NCI-H345 (cell line): ENCODE results near the gene MTERF4.

Experiments
- DNase-seq: peaks from one replicate; lab custom pipeline; 2025; lab: John Stamatoyannopoulos, UW

MTERF4 gene

DNA sequence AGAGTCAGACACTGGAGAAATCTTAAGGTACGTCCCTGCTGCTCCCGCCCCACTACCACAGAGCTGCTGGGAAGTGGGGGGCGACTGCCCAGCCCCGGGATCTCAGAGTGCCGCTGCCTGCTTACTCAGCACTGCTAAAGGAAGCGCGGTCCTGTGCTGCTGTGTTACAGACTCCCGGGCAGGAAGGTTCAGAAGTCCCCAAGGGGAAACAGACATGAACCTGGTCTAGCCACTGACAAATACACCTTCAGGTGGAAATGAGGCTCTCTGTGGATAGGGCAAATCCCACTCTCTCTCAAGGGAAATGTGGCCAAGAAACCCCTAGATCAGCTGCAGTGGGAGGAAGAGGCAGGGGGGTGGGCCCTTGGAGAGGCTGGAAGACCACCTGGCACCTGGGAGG, 13.7 kb downstream of the MTERF4 start:
- DNase-seq = no peak

DNA sequence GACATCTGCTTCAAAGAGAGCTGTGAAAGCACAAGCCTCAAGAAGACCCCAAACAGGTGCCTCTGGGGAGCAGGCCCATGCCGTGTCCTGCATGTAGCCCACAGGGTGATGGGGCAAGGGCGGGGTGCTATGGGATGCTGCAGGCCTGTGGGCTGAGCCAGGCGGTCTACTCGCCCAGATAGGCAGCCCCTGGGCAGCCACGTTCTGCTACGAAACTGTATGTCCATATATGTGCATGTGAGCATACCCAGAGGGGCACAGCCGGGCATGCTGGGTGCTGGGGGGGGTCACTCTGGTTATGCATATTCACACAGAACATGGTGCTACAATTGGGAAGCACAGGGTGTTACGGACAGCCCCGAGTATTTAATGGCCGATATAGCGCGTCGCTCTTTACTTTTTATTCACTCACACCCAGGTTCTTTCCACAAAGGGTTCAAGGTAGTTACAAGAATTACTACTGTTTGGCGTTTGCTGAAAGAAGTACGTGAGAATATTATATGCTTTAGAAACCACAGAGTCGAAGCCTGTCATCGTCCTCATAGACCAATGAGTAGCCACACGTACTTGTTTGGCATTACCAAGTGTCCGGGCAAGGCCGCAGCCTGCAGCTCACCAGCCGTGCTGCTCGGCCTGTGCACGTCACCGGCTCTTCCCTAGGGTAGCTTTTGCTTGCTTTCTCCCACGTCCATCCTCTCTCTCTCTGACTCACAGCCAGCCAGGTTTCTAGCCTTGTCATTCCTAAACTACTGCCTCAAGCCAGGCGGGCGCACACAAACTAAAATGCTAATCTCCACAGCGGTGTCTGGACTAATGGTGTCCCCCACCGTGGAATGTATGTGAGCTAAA, 14.4 kb downstream of the MTERF4 start:
- DNase-seq = no peak

DNA sequence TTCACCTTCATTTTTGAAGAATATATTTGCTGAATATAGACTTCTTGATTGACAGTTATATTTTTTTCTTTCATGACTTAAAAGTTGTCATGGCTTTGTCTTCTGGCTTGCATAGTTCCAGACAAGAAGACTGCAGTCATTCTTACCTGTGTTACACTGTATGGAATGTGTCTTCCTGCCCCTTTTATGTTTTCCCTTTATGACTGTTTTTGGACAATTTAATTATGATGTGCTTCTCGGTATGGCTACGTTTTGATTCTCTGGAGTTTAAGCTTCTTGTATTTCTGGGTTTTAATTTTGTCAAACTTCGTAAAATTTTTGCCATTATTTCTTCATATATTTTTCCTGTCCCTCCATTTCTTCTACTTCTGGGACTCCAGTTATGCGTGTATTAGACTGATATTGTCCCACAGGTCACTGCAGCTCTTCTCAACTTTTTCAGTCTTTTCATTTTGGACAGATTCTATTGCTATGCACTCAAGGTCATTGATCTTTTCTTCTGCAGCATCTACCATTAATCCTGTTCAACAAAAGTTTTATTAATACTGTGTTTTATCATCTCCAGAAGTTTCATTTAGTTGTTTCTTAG, 17.1 kb downstream of the MTERF4 start:
- no peak for DNase-seq

DNA sequence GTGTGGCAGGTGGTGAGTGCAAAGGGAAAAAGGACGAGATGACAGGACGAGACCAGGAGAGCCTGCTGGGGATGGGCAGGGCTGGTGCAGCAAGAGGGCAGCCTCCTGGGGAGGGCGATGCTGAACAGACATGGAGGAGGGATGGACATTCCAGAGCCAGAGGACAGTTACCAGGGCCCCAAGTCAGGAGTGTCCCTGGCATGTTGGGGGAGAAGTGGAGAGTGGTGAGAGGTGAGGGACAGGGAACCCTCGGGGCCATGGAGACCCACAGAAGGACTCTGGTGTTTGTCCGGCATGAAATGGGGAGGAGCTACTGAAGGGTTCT, 19.0 kb downstream of the MTERF4 start:
- no peak for DNase-seq

DNA sequence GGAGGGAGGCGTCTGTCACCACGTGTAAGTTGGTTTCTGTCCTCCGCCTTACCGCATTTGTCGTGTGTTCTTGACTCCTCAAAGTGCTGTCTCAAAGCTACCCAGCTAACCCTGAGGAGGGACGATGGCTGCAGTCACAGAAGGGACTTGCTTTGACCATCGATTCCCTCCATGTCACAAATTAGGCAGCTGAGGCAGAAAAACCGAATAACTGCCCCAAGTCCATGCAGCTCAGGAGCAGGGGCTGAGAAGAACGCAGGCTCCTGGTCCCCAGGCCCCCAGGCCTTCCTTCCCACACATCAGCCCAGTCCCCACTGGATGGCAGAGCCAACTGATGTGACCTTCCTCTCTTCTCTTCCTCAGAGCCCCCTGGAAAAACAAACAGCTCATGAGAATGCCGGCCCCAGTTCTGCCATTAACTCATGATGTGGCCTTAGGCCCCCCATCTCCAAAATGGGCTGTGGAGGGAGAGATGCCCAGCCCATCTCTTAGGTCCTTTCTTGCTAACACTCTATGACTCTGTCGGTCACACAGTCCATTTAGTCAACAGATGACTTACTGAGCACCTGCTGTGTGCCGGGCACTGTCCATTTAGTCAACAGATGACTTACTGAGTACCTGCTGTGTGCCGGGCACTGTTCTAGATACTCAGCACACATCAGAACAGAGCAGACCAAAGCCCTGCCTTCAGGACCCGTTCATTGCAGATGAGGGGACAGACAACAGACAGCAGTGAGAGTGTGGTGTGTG, 19.6 kb downstream of the MTERF4 start:
- DNase-seq = no peak

DNA sequence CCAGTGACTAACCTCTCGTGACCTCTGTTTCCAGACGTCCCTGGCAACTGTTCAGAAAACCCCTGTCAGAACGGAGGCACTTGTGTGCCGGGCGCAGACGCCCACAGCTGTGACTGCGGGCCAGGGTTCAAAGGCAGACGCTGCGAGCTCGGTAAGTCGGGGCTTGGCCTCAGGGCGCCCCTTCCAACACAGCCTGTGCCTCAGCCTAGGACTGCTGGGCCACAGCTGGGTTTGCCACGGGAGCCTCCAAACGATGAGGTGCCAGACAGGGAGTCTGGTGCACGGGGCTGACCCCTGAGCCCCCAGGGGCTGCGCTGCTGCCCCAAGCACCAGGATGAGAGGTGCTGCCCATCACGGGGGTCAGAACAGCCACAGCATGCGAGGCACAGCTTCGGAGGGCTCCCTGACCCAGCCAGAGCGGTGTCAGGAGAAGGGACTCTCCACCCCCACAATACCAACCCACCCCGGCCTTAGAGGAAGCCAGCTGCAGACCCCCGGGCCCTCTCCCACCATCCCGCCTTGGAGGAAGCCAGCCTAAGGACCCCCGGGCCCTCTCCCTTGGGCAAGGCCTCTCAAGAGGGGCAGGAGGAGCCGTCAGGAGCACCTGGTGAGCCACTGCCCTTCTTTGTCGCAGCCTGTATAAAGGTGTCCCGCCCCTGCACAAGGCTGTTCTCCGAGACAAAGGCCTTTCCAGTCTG, 20.3 kb downstream of the MTERF4 start:
- DNase-seq = no peak

DNA sequence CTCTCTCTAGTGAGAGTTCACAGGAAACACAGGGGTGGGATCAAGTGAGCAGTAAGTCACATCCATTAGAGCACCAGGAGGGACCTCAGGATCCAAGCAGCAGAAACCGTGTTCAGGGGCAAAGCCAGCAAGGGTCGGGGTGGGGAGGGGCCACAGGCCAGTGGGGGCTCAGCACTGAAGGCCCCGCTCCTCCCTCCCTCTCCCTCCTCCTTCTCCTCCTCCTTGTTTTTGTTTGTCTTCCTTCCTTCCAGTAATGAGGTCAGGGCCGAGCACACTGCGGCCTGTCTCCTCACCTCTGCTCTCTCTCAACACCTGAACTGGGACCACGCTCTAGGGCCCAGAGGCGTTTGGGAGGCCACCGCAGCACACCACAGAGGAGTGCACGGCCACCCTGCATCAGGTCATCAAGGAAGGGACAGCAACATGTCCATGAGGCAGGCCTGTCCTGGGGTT, 20.9 kb downstream of the MTERF4 start:
- DNase-seq = no peak

DNA sequence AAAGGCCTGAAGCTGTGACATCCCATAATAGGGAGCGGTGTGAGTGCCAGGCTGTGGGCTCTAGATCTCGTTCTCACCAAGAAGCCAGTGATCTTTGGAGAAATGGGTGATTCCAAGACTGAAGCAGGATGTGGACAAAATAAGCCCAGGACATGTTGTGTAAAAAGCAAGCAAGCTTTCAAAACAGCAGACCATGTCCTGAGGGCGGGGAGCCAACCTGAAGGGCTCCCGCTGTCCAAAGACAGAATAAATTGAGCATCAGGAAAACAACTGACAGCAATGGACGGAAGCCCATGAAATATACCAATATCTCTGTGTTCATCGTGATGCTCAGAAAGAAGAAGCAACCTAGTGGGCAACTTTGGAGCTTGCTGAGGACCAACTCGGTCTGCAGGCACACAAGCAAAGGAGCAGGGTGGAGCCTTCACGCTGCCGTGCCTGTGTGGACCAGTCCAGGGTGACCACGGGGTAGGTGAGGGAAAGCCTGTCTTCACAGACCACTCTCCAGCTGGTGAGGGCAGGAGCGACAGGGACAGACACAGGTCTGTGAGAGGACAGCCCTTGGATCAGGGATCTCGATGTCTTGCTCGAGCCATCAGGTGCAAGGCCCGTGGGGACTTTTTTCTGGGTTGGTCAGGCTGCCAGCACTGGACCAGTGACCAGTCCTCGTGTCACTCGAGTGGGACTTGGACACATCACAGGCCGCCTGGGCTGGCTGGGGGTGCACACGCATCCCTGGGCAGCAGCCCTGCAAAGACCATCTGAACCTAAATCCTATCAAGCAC, 21.5 kb downstream of the MTERF4 start:
- no peak for DNase-seq

DNA sequence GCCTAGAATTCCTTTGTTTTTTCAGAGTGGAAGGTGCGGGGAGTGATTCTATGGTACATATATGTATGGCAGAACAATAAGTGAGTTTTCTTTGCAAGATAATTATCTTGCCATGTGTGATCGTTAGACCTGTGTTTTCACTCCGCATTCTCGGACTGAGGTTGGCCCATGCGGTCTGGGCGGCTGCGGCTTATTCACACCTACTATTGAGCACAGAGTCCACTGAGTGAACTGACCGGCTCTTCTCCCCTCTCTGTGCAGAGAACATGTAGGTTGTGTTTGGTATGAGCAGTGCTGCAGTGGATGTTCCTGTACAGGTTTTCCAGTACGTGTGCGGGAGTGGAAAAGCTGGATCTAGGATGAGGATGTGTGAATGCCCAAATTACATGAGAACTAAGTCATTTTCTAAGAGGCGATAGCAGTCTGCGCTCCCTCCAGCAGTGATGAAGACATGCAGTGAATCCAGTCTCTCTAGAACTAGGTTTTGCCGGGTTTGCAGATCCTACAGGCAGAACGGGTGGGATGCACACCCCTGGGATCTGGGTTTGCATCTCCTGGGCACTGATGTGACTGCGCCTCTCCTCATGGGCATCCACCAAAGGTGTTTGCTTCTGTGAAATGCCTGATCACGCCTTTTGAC, 27.1 kb downstream of the MTERF4 start:
- no peak for DNase-seq

DNA sequence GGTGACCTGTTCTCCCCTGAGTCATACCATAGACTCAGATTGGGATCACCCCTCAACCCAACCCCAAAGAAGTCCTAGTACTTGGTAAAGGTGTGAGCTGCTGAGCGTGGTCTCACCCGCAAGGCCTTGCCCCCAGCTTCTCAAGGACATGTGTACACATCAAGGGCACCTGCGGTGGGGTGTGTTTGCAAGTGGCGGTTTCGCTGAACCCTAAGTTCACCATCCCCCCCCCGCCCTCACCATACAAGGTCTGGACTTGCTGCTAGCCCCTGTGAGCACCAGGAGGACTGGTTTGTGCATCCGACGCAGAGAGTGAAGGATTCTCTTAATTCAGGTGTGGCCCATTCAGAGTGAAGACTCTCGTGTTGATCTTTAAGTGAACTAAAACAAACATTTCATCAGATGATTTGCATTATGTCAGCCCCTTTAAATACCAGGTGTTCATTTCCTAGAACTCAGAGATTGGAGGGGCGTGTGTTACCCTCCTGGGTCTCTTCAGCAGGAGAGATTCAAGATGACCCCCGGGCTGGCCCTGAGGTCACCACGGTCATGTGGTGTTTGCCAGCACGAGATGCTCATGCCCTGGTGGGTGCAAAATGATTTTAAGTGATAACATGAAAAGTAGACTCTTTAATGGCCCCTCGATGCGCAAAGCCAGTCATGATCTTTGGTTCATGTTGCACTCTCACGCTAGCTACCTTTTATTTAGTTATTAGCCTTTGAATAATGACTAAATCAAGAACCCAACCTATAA, 27.8 kb downstream of the MTERF4 start:
- DNase-seq = no peak

DNA sequence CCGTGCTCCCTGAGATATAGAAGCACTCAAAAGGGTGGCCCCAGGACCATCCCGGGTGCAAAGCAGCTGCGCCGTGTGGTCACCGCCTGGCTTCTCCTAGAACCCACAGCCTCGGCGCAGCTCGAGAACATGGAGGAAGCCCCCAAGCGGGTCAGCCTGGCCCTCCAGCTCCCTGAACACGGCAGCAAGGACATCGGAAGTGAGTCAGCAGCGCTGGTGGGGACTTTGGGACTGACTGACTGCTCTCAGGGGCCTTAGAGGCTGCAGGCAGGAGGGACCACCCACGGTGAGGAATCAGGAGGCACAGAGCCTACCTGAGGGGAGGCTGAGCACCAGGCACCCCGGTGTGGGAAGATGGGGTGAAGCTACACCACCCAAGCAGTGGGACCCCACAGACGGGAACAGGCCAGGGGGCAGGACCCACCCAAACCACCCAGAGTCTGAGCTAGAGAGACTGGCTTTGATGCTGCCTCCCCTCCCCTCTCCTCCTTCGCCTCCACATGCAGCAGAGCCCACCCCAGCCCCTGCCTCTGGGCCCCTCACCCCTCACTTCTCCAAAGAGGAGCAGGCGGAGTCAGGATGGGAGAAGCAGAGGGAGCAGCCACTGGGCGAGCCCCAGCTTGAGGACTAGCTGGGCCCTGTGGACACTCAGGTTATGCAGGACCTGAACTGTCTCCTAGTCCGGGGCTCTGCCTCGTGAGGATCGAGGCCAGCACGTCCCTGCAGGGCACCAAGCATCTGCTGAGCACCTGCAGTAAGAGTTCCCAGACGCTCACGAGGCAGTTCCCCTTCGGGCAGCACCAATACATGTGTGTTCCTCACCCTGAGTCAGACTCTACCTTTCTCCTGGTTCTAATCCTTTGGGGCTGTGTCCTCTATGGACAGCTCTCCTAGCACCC, 28.7 kb downstream of the MTERF4 start:
- no peak for DNase-seq

DNA sequence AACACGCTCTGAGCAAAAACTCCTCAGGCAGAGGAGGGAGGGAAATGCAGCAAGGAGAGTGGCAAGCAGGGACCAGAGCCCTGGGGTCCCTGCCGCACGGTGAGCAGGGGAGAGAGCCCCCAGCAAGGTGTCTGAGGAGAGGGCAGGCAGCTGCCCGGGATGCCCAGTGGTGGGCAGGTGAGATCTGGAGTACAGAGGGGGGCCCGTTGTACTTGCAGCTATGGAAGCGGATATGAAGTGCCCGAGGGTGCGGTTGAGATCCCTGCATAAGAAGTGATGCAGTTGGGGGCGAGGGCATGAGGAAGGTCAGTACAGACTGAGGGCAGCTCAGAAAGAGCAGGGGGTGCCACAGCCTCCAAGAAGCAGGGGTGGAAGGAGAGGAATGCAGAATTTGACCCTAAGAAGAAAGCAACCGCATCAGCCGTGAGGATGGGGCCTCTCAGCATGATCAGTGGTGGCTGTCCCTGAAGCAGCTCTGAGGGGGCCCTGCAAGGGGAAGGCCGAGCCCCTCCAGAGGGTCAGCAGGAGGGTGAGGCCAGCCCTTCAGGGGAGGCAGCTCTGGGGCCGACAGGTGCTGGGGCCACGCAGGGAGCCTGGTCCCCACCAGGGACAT, 29.4 kb downstream of the MTERF4 start:
- no peak for DNase-seq

DNA sequence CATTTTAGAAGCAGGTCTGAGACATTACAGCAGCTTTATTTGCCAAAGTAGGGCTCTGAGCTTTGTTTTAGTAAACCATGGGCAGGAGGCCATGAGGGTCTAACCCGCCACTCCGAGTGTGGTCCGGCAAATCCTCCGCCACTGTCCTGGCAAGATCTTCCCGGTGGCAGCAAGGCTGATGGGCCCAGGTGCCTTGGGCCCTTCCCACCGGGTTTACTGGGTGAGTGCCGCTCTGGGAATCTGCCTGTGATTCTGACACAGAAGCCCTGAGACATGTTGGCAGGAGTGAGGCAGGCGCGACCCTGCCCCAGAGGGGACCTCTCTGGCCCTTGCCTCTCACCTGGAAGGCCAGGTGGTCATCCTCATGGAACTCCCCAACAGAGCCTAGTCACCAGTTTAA, 29.9 kb downstream of the MTERF4 start:
- DNase-seq = no peak

DNA sequence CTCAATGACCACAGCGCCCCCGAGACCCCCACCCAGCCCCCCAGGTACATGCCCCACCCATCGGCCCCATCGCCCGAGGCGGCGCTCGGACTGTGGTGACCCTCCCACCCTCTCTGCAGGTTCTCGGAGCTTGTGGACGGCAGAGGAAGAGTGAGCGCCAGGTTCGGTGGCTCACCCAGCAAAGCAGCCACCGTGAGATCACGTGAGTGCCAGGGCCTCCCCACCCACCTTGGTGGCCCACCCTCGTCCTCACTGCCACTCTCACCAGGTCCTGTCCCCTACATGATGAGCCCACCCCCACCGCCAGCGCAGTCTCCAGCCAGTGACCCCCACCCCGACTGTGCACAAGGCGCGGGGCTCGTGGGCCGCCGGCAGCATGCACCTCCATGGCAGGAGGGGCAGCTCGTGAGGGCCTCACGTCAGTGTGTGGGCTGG, 30.4 kb downstream of the MTERF4 start:
- no peak for DNase-seq

DNA sequence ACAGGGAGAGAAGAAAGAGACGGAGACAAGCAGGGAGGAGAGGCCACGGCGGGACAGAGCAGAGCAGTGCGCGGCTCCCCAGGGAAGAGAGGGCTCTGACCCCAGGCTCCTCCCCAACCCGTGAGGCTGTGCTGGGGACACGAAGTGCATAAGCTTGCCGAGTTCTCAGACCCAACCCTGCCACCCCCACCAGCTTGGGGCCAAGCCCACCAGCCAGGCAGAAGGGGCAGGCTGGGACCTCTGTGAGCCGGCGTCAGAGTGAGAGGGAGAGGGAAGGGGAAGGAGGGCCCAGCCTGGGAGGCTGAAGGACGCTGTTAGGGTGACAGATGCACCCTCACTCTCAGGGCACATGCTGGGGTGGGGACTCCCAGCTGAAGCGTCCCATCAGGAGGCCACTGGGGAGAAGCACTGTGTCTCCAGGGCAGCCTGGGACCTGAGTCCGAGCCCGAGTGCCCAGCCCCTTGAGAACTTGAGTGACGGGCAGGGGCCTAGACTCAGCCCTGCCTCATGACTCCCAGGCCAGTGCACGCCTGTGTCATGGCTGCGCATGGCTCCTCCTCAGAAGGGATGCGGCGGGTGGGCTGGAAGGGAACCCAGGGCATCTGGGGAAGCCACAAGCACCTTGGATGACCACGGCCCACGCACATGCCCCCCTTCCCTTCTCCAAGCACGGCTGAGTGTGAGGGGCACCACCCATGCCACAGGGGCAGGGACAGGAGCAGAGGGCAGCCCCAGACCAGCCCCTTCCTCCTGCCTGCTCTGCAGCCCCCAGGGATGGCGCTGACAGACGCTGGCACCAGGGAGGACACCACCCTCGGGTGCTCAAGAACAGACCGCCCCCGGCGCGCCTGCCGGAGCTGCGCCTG, 31.0 kb downstream of the MTERF4 start:
- DNase-seq = no peak

DNA sequence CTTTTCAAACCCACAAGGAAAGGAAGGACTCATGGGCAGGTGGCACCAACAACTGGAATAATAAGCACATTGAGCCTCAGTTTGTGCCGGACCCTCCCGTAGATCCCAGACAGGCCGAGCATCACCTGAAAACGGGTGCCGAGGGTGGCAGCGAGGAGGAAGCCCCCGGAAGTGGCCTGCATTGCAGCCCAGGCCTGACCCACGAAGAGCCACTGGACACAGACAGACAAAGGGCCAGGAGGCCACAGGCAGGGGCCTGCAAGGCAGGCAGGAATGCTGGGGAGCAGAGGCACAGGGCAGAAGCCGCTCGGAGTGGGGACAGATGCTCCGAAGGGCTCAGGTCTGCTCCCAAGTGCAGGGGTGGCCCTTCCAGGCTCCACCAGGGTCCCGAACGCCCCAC, 31.7 kb downstream of the MTERF4 start:
- no peak for DNase-seq

DNA sequence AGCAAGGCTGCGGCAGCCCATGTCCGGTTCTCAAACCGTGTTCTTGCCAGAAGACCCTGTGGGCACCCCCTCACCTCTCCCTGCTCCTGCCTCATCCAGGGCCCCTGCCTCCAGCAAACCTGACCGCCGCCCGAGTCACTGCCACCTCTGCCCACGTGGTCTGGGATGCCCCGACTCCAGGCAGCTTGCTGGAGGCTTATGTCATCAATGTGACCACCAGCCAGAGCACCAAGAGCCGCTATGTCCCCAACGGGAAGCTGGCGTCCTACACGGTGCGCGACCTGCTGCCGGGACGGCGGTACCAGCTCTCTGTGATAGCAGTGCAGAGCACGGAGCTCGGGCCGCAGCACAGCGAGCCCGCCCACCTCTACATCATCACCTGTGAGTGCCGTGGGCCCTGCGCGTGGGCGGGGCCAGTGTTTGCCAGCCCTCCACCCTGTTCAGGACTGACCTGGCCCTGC, 32.2 kb downstream of the MTERF4 start:
- no peak for DNase-seq
